SK-N-SH (cell line): ENCODE results near the gene CREB5. TPM values are rescaled to one million over a fixed set of nuclear protein-coding genes. Genes with fewer than 3 reads are reported as not detected.

ENCODE experiments used
- CTCF ChIA-PET: fragments of 300-600, 350-600 bp; formaldehyde crosslinking; extraction: SDS; loops from one replicate; lab custom pipeline; 2021; lab: Yijun Ruan, JAX
- POLR2A ChIA-PET: fragments of 350-600 bp; sonication (Branson Sonifier 250); formaldehyde crosslinking; extraction: SDS; loops from one replicate; lab custom pipeline; 2020; ENCODE audit warnings: antibody characterized with exemption, inconsistent platforms; lab: Yijun Ruan, JAX
- DNase-seq: peaks from one replicate; pipeline ENCODE4 v3.0.0; 2012
- H2AFZ ChIP-seq: fragments of 200-600 bp; sonication (generic); 2 replicates; pipeline ENCODE4 v1.8.1; 2016; ENCODE audit warnings: antibody characterized with exemption, mild to moderate bottlenecking, low read depth
- H3F3A ChIP-seq: fragments of 200-600 bp; sonication (generic); replicated peaks from 2 replicates; pipeline ENCODE3; 2016; ENCODE audit warnings: antibody characterized with exemption, mild to moderate bottlenecking; ENCODE audit not compliant: insufficient read depth
- H3K27ac ChIP-seq, 2 experiments: fragments of 200-500 bp in 1 of 2; fragments of 200-600 bp in 1 of 2; sonication (Bioruptor generic) in 1 of 2; sonication (generic), shearing (Covaris generic) in 1 of 2; 2 replicates each; pipeline versions ENCODE4 v1.5.1 to v1.6.1; 2014 to 2016; ENCODE audit warnings: low read depth in 2 of 2, inconsistent platforms in 1 of 2, low read length in 1 of 2, mild to moderate bottlenecking in 1 of 2, mixed read lengths in 1 of 2
- H3K27me3 ChIP-seq: fragments of 200-600 bp; sonication (generic), shearing (Covaris generic); 2 replicates; pipeline ENCODE4 v1.6.1; 2016; ENCODE audit warnings: mixed run types; ENCODE audit not compliant: insufficient read depth
- H3K36me3 ChIP-seq, 2 experiments: fragments of 200-500 bp in 1 of 2; fragments of 200-600 bp in 1 of 2; sonication (Bioruptor generic) in 1 of 2; sonication (generic) in 1 of 2; replicated peaks in 1 of 2; 2 replicates each; pipeline versions ENCODE3 to v1.5.1; 2014 to 2016; ENCODE audit warnings: low read length in 1 of 2, mild to moderate bottlenecking in 1 of 2; ENCODE audit not compliant: insufficient read depth in 2 of 2, control insufficient read depth in 1 of 2
- H3K4me1 ChIP-seq, 2 experiments: fragments of 200-500 bp in 1 of 2; fragments of 200-600 bp in 1 of 2; sonication (Bioruptor generic) in 1 of 2; sonication (generic), shearing (Covaris generic) in 1 of 2; 2 replicates each; pipeline versions ENCODE4 v1.5.1 to v1.6.1; 2014 to 2016; ENCODE audit warnings: low read depth in 1 of 2, low read length in 1 of 2, mixed run types in 1 of 2; ENCODE audit not compliant: insufficient read depth in 2 of 2, control insufficient read depth in 1 of 2
- H3K4me2 ChIP-seq: fragments of 200-600 bp; sonication (generic), shearing (Covaris generic); 2 replicates; pipeline ENCODE4 v1.6.1; 2017; ENCODE audit warnings: mixed run types
- H3K4me3 ChIP-seq, 2 experiments: fragments of 200-500 bp in 1 of 2; fragments of 200-600 bp in 1 of 2; sonication (Bioruptor generic) in 1 of 2; sonication (generic), shearing (Covaris generic) in 1 of 2; 2 replicates each; pipeline versions ENCODE4 v1.5.1 to v1.8.1; 2014 to 2016; ENCODE audit warnings: low read depth in 2 of 2, inconsistent platforms in 1 of 2, low read length in 1 of 2, mild to moderate bottlenecking in 1 of 2, mixed read lengths in 1 of 2, moderate library complexity in 1 of 2
- H3K79me2 ChIP-seq: fragments of 200-600 bp; sonication (generic); 2 replicates; pipeline ENCODE4 v1.8.1; 2017; ENCODE audit warnings: mild to moderate bottlenecking; ENCODE audit not compliant: insufficient read depth
- H3K9ac ChIP-seq: fragments of 200-600 bp; sonication (generic); 2 replicates; pipeline ENCODE4 v1.6.1; 2017; ENCODE audit warnings: mixed run types
- H3K9me2 ChIP-seq: fragments of 200-600 bp; sonication (generic); 2 replicates; pipeline ENCODE4 v1.6.1; 2017; ENCODE audit warnings: mixed run types
- H3K9me3 ChIP-seq: fragments of 200-600 bp; sonication (generic); 2 replicates; pipeline ENCODE4 v1.6.1; 2017; ENCODE audit warnings: mixed run types, mild to moderate bottlenecking, moderate library complexity
- H4K20me1 ChIP-seq: fragments of 200-600 bp; sonication (generic); 2 replicates; pipeline ENCODE4 v1.6.1; 2017; ENCODE audit warnings: mild to moderate bottlenecking, mixed run types; ENCODE audit not compliant: insufficient read depth
- CHD2 ChIP-seq: fragments of 150-350 bp; IDR thresholded peaks from 2 replicates; pipeline ENCODE4 v1.6.1; 2018; ENCODE audit warnings: low read length; ENCODE audit not compliant: partially characterized antibody
- ELF1 ChIP-seq: IDR thresholded peaks from 2 replicates; pipeline ENCODE4 v1.4.0; 2012
- EP300 ChIP-seq, 2 experiments: IDR thresholded peaks; 2 replicates each; pipeline versions ENCODE4 v1.4.0 to v1.6.1; 2012; ENCODE audit warnings: borderline replicate concordance in 1 of 2, low read depth in 1 of 2, low read length in 1 of 2
- EZH2phosphoT487 ChIP-seq: fragments of 200-600 bp; sonication (generic); IDR thresholded peaks from 2 replicates; pipeline ENCODE4 v1.6.1; 2017; ENCODE audit warnings: low read depth, mixed run types, mild to moderate bottlenecking, antibody characterized with exemption, moderate library complexity, borderline replicate concordance
- IRF3 ChIP-seq: fragments of 150-350 bp; IDR thresholded peaks from 2 replicates; pipeline ENCODE4 v1.6.1; 2016; ENCODE audit warnings: mild to moderate bottlenecking, low read depth, low read length
- JUND ChIP-seq: IDR thresholded peaks from 2 replicates; pipeline ENCODE4 v1.4.0; 2012
- NFIC ChIP-seq: IDR thresholded peaks from 2 replicates; pipeline ENCODE4 v1.4.0; 2012; ENCODE audit warnings: borderline replicate concordance
- RCOR1 ChIP-seq: fragments of 150-350 bp; IDR thresholded peaks from 2 replicates; pipeline ENCODE4 v1.6.1; 2017; ENCODE audit warnings: antibody characterized with exemption, low read length
- RFX5 ChIP-seq: IDR thresholded peaks from 2 replicates; pipeline ENCODE4 v1.6.1; 2012; ENCODE audit warnings: mild to moderate bottlenecking, improper control_type of control experiment, low read length
- RXRA ChIP-seq: IDR thresholded peaks from 2 replicates; pipeline ENCODE4 v1.4.0; 2012; ENCODE audit warnings: low read depth, mild to moderate bottlenecking, borderline replicate concordance
- SMC3 ChIP-seq: IDR thresholded peaks from 2 replicates; pipeline ENCODE4 v1.6.1; 2012; ENCODE audit warnings: low read depth, low read length, improper control_type of control experiment
- TAF1 ChIP-seq: IDR thresholded peaks from 2 replicates; pipeline ENCODE4 v1.6.1; 2012; ENCODE audit warnings: low read depth, mild to moderate bottlenecking, low read length, moderate library complexity, borderline replicate concordance
- TCF12 ChIP-seq: IDR thresholded peaks from 2 replicates; pipeline ENCODE4 v1.4.0; 2012
- YY1 ChIP-seq: IDR thresholded peaks from 2 replicates; pipeline ENCODE4 v1.4.0; 2012; ENCODE audit warnings: low read depth, mild to moderate bottlenecking
- WGBS: methylation state at CpG from one replicate; pipeline ENCODE4 v1.1.6; 2017; ENCODE audit warnings: low lambda C conversion rate; 5-methylcytosine and 5-hydroxymethylcytosine counted together
- polyA plus RNA-seq, 3 experiments: library from polyadenylated mRNA; depleted of rRNA; stranded (reverse); fragments of >200 nt; gene quantifications; 2 replicates each; pipeline ENCODE4 v1.2.3, GENCODE V29; 2012
- TF ChIP-seq, protein P1 (sequence below): IDR thresholded peaks from 2 replicates; pipeline ENCODE4 v1.4.0; 2012; ENCODE audit warnings: low read depth
- TF ChIP-seq, protein P2 (sequence below): IDR thresholded peaks from 2 replicates; pipeline ENCODE4 v1.4.0; 2012; ENCODE audit warnings: low read depth, borderline replicate concordance

The CREB5 gene
- polyA plus RNA-seq, 1 of the 3 experiments (the other 2 are of a cell fraction) = 19.3 TPM

- no peaks in the 10 kb centered on the region for H3K79me2 ChIP-seq
- H3K4me2 ChIP-seq = no peak overlapping the region
- H3K9me3 ChIP-seq = no peaks in the 10 kb centered on the region
- no peak overlapping the region for H2AFZ ChIP-seq
- no peaks in the 10 kb centered on the region for H3K9me2 ChIP-seq
- no peak overlapping the region for H3K4me3 ChIP-seq
- H3K36me3 ChIP-seq = no peaks in the 10 kb centered on the region
- peaks cover 0 to 10% of the 10 kb centered on the region in 2 experiments; a peak in 2 of 4 replicates for H3K4me1 ChIP-seq
- WGBS = 11% methylated on average over 4 of the region's 4 CpGs
- ChIA-PET CTCF (interaction anchor here (0.7 to 4.4 kb wide), 8 partner anchors 14 to 297 kb away, joined by 3 to 21 read pairs (median 3); partner anchors contain the start of gene CREB5), POLR2A (no interaction called here)
- TF ChIP-seq TCF12 = peak; percentile 17; the same call in 1 of the 2 replicates
- TF ChIP-seq, protein P1, sequence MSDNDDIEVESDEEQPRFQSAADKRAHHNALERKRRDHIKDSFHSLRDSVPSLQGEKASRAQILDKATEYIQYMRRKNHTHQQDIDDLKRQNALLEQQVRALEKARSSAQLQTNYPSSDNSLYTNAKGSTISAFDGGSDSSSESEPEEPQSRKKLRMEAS = no peak
- TF ChIP-seq NFIC = peak; percentile 53; the same call in 1 of the 2 replicates
- TF ChIP-seq EZH2phosphoT487 = no peak
- H4K20me1 ChIP-seq = no peaks in the 10 kb centered on the region
- no peaks in the 10 kb centered on the region for H3F3A ChIP-seq
- no peak overlapping the region for H3K9ac ChIP-seq
- DNase-seq = peak; percentile 46
- H3K27ac ChIP-seq = no peak overlapping the region
- H3K27me3 ChIP-seq = peaks cover 20% of the 10 kb centered on the region; the same call in 1 of the 2 replicates
These were observed 21.4 kb downstream of the CREB5 start for GRCh38 chr7:28433699-28434219.

GRCh38 chr7:28434510-28434909 is 22.2 kb downstream of the CREB5 start:
- Histone ChIP-seq H3F3A (no peaks in the 10 kb centered on the region), H3K79me2 (no peaks in the 10 kb centered on the region), H3K9me2 (no peaks in the 10 kb centered on the region), H2AFZ (no peak overlapping the region), H3K9me3 (no peaks in the 10 kb centered on the region), H3K9ac (no peak overlapping the region), H4K20me1 (no peaks in the 10 kb centered on the region)
- DNase-seq = no peak
- WGBS = 7% methylated on average over 1 of the region's 1 CpG
- ChIA-PET POLR2A (no interaction called here), CTCF (interaction anchor here (0.7 to 4.4 kb wide), 5 partner anchors 14 to 192 kb away, joined by 3 to 21 read pairs (median 3); partner anchors contain the start of gene CREB5)
- TF ChIP-seq YY1 = no peak
- no peak for TF ChIP-seq SMC3
- TF ChIP-seq JUND = no peak
- TF ChIP-seq TAF1 = no peak
- no peak for TF ChIP-seq EP300 (IDR thresholded peaks at IDR 0.05; ENCODE audit: borderline replicate concordance in 1 of 2, low read depth in 1 of 2, low read length in 1 of 2)
- no peak for TF ChIP-seq CHD2
- no peak for TF ChIP-seq IRF3
- no peak for TF ChIP-seq EZH2phosphoT487
- TF ChIP-seq RXRA = no peak
- no peak for TF ChIP-seq RFX5
- TF ChIP-seq, protein P2, sequence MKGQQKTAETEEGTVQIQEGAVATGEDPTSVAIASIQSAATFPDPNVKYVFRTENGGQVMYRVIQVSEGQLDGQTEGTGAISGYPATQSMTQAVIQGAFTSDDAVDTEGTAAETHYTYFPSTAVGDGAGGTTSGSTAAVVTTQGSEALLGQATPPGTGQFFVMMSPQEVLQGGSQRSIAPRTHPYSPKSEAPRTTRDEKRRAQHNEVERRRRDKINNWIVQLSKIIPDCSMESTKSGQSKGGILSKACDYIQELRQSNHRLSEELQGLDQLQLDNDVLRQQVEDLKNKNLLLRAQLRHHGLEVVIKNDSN = no peak
- TF ChIP-seq ELF1 = no peak
- TF ChIP-seq RCOR1 = no peak
- no peak for TF ChIP-seq NFIC
- TF ChIP-seq, all 33 proteins: peak for 0
- Histone ChIP-seq H3K4me3 (no peak overlapping the region), H3K27ac (no peak overlapping the region), H3K36me3 (no peaks in the 10 kb centered on the region), H3K4me2 (no peak overlapping the region), H3K27me3 (peaks cover 20% of the 10 kb centered on the region; the same call in 1 of the 2 replicates), H3K4me1 (peaks cover 0 to 10% of the 10 kb centered on the region in 2 experiments; a peak in 2 of 4 replicates)
